ENCODE measurements around the gene EIF3L. TPM values are rescaled to one million over a fixed set of nuclear protein-coding genes. Genes with fewer than 3 reads are reported as not detected.

Gene EIF3L
- total RNA-seq, 3 donors from 2014 or later, result 365 to 477 (median 414) TPM

GRCh38 chr22:37913233-37913721 is 64.1 kb downstream of the EIF3L start:
- no peak for DNase-seq
- intact Hi-C loops (cut with DNase I, micrococcal nuclease), result no loop called here
- Histone ChIP-seq H3K4me1 (ENCODE audit: low read depth) (no peaks in the 10 kb centered on the region), H3K4me3 (no peak overlapping the region), H3K36me3 (ENCODE audit: low read depth) (no peaks in the 10 kb centered on the region), H3K9me3 (no peaks in the 10 kb centered on the region)
- TF ChIP-seq CTCF (IDR thresholded peaks at IDR 0.05), result no peak
- ATAC-seq, result no peak

GRCh38 chr22:37916311-37916710 is 67.1 kb downstream of the EIF3L start:
- H3K36me3 ChIP-seq (ENCODE audit: low read depth), result no peaks in the 10 kb centered on the region
- intact Hi-C loops (cut with DNase I, micrococcal nuclease), result no loop called here
- H3K4me1 ChIP-seq (ENCODE audit: low read depth), result no peaks in the 10 kb centered on the region
- no peak for TF ChIP-seq CTCF (IDR thresholded peaks at IDR 0.05)
- no peak for DNase-seq
- no peak for ATAC-seq
- no peak overlapping the region for H3K4me3 ChIP-seq
- H3K9me3 ChIP-seq, result no peaks in the 10 kb centered on the region

- no peaks in the 10 kb centered on the region for H3K36me3 ChIP-seq (ENCODE audit: low read depth)
- DNase-seq, result no peak
- H3K4me1 ChIP-seq (ENCODE audit: low read depth), result no peaks in the 10 kb centered on the region
Measured at GRCh38 chr22:37917874-37918548, 68.8 kb downstream of the EIF3L start.

GRCh38 chr22:37918580-37919270 is 69.5 kb downstream of the EIF3L start:
- no peak for DNase-seq
- ATAC-seq, result no peak
- Histone ChIP-seq H3K4me1 (ENCODE audit: low read depth) (no peaks in the 10 kb centered on the region), H3K36me3 (ENCODE audit: low read depth) (no peaks in the 10 kb centered on the region), H3K4me3 (no peak overlapping the region), H3K9me3 (no peaks in the 10 kb centered on the region)
- intact Hi-C loops (cut with DNase I, micrococcal nuclease), result no loop called here
- no peak for TF ChIP-seq CTCF (IDR thresholded peaks at IDR 0.05)

More at GRCh38 chr22:37917874-37918548, 68.8 kb downstream of the EIF3L start:
- no peak for TF ChIP-seq CTCF (IDR thresholded peaks at IDR 0.05)
- intact Hi-C loops (cut with DNase I, micrococcal nuclease), result no loop called here
- ATAC-seq, result no peak
- Histone ChIP-seq H3K4me3 (no peak overlapping the region), H3K9me3 (no peaks in the 10 kb centered on the region)

- no peak overlapping the region for H3K4me3 ChIP-seq
- DNase-seq, result no peak
- intact Hi-C loops (cut with DNase I, micrococcal nuclease), result no loop called here
- no peaks in the 10 kb centered on the region for H3K4me1 ChIP-seq (ENCODE audit: low read depth)
- H3K36me3 ChIP-seq (ENCODE audit: low read depth), result no peaks in the 10 kb centered on the region
- no peak for TF ChIP-seq CTCF (IDR thresholded peaks at IDR 0.05)
- no peak for ATAC-seq
- H3K9me3 ChIP-seq, result no peaks in the 10 kb centered on the region
Measured at GRCh38 chr22:37920126-37920525, 70.9 kb downstream of the EIF3L start.

Measured in mucosa of descending colon (tissue), 3 donors.